Esophagus mucosa (tissue), 1 donor: ENCODE measurements around the gene TMEM250. TPM values are rescaled to one million over a fixed set of nuclear protein-coding genes. Genes with fewer than 3 reads are reported as not detected.
"Not testable (repeated sequence)": the region's sequence is repeated elsewhere in the genome, so short reads cannot be mapped to it uniquely, and the experiment has no call there.

Experiments
- ATAC-seq: fragments of 200-7000 bp; cut with Tn5 transposase; one replicate; pipeline ENCODE4 v1.9.1; 2020
- total RNA-seq: library from RNA; stranded (reverse); gene quantifications from one replicate; pipeline ENCODE4 v1.2.4, GENCODE V29; 2023
- donor health status: DM: yes; HTN: yes; CAD: no.

Gene TMEM250
- total RNA-seq, 1 donor from 2014 or later, result 32.6 TPM

GRCh38 chr9:136110082-136111061 lies 8.3 kb downstream of the TMEM250 start:
- peak; percentile 0 for ATAC-seq

DNA sequence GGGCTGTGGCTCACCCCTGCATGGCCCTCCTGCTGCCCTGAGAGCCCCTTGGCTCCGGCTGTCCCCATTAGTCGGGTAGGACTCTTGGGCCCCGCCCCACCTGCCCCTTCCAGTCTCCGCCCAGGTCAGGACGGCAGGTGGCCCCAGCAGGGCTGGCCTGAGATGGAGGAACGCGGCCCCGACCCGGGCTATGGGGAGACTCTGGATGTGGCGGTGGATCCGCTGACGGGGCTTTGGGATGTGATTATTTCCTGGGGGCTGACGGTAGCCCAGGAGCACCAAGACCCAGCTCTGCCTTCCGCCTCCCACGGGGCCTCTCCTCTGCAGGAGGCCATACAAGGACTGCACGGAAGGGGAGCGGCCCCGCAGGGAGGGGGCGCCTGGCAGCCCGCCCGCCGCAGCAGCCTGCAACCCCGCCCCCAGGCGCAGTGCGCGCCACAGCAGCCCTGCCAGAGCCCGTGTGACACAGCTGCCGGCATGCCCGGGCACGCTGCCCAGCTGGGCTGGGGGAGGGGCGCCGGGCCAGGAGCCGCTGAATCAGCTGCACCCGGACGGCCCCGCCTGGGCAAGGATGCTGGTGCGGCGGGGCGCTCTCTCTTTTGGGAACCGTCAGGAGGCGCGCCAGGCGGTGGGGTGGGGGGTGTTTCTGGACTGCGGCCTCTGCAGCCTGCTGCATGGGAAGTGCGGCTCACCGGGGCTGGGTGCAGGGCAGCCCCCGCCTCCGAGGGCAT lies 9.2 kb downstream of the TMEM250 start:
- peak; percentile 87 for ATAC-seq

DNA sequence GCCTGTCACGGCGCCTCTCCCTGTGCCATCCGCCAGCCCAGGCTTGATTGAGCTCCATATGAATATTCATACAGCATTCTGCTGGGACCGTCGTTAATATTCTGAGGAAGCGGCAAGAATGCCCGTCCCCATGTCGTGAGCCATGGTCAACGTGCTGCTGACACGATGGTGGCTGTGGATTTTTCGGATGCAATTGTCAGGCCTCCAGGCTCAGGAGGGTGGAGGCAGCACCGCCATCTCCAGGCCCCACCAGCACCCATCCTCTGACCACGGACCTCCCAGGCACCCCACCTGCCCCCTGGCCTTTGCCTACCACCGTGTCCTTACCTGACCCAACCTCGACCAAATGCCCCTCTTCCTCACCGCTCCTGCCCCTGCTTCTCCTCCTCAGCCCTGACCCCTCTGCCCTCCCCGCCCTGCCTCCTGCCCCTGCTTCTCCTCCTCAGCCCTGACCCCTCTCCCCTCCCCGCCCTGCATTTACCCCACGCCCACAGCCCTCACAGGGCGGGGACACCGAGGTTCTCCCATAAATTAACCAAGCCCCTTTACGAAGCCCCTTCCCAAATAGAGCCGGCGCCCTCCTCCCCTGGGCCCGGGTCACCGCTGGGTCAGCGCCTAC lies 9.9 kb downstream of the TMEM250 start:
- ATAC-seq, result peak; percentile 2

DNA sequence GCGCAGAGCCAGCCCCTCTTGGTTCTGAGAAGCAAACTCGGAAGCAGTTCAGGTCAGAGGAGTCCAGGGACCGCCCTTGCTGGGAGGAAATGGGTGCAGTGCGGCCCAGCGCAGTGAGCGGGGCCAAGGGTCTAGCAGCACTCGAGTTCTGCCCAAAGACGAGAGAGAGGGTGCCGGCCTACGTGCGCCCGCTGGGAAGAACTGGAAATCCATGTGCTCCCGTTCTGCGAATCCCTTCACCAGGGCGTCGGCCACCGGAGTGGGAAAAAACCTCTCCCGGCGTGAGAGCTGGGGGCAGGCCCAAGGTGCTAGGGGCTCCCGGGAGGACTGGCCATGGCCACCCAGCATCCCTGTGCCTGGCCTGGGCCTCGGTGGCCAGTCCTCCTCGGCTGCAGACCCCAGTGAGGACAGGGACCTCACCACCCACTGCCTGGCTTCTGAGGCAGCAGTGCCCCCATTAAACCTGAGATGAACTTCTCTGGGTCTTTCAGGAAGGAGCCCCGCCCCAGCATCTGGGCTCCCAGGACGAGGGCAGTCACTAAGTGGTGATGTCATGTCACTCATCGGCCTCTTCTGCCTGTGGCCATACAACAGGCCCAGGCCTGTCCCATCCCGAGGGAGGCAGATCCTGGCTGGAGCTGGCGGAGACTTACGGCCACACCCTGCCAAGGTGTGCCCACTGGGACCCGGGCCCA lies 10.6 kb downstream of the TMEM250 start:
- peak; percentile 85 for ATAC-seq

DNA sequence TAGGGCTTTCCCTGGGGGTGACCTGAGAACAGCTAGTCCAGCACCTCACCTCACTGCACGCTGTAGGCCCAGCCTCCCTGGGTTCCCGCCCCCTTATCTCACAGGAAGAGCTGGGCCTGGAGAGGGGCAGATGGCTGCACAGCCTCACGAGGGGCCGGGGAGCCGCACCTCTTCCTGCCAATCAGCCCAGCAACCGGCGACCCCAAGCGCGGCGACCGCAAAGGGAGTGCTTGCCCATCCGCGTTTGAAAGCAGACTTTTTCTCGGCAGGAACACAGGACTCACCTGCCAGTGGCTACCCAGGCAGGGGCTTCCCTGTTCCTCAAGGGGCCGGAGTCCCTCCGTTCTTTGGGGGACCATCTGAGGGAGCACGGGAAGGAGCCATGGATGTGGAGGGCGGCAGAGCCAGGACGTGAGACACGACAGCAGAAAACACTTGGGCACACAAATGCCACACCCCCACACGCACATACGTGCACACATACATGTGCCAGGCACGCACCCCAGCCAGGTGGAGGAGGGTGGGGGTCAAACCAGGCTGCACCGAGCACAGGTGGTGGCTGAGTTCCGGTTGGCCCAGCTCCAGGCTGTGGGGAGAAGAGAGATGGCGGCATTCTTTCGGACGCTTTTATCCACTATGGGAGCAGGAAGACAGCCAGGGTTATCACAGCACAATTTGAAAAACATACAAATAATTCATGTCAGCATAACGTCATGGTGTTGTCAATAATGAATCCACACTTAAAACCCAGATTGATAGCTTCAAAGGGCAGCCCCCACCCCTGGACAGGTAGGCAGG lies 11.3 kb downstream of the TMEM250 start:
- no peak for ATAC-seq

DNA sequence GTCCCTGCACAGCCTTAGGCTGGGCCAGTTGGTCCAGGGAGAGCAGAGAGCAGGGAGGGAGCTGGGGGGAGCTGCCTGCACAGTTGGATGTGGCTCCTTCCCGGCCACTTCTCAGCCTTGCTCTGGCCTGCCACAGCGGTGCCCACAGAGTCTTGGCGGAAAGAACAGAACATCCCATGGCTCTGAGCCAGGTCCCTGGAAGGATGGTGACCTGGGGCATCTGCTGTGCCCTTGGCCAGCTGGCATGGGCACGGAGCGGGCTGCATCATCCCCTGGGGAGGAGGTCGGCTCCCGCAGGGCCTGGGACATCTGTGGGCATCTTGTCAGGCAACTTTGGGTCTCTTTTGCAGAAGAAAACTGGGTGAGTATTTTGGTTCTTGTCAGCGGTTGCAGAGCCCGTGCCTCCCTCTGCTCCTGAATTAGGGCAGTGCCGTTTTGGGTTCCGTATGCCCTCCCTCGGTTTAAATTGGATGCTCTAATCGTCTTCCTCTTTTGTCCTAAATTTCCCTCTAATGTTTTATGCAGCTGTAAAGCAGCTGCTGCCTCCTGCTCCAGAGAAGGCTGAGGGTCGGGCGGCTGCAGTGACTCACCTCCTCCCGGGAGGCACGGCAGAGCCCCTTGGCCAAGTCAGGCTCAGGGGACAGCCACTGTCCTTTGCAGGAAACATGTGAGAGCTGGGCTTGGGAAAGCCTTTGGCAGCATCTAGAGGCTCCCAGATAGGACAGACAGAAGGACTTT lies 13.1 kb downstream of the TMEM250 start:
- no peak for ATAC-seq

- no peak for ATAC-seq
Measured at GRCh38 chr9:136104916-136105315, 13.8 kb downstream of the TMEM250 start.

- ATAC-seq, result no peak
Measured at GRCh38 chr9:136104488-136104800, 14.2 kb downstream of the TMEM250 start.

DNA sequence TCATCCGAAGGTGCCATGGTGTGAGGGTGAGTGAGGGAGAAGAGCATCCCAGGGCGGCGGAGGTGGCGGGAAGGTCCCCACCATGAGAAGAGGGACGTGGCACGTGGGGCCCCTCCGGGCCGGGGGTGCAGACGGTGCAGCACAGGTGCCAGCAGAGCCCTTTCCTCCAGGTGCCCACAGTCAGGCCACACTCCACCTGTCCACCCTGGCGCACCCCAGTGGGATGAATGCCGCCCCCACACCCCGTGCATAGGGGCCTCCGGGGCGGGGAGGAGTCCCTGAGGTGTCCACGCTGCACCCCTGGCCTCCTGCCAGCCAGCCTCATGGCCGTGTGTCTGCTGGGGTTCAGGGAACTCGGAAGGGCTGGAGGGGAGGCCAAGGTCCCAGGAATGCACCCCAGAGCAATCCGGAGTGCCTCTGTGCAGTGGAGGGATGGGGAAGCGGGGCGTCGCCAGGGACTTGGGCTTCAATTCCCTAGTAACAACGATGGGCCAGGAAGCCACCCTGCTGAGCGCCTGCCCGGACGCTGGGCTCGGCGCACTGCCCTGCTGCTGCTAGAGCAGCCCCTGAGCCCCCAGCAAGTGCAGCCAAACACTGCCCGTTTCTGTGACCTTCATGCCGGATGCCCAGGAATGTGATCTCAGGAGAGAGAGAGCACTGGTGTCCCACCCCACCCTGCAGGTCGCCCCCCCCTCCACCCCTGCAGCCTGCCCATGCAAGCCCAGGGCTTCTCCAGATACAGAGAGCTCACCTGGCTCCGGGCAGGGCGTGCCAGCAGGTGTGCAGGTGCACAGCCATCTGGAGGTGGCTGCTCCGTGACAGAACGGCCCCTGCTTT lies 14.8 kb downstream of the TMEM250 start:
- ATAC-seq, result no peak

- ATAC-seq, result not testable (repeated sequence)
Measured at GRCh38 chr9:136101615-136102074, 17.0 kb downstream of the TMEM250 start.

GRCh38 chr9:136100700-136101614 lies 17.7 kb downstream of the TMEM250 start:
- ATAC-seq, result no peak

GRCh38 chr9:136099542-136099941 lies 19.1 kb downstream of the TMEM250 start:
- ATAC-seq, result no peak

GRCh38 chr9:136098844-136099243 lies 19.8 kb downstream of the TMEM250 start:
- no peak for ATAC-seq

DNA sequence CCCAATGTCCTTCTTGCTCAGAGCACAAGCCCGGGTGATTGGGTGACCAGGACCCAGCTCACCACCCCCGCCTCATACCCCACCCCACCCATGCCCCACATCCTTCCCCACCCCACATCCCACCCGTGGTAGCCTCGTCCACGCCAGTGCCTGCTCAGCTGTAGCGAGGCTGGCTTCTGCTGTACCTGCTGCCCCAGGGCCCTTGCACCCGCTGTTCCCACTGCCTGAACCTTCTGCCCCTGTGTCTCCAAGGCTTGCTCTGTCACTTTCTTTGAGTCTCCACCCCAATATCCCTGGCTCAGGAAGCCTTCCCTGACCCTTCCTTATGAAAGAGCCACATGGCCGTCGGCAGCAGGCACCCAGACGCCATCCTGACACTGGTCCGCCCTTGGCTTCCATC lies 20.5 kb downstream of the TMEM250 start:
- no peak for ATAC-seq

GRCh38 chr9:136096505-136097001 lies 22.1 kb downstream of the TMEM250 start:
- ATAC-seq, result no peak

GRCh38 chr9:136095070-136096058 lies 23.3 kb downstream of the TMEM250 start, which contains the start of gene NACC2:
Gene NACC2 (minus strand): TSS chr9:136095289. CDS start chr9:136050521, 44,768 bp downstream.
- peak; percentile 52 for ATAC-seq
